Testis (tissue), 2 donors: ENCODE results near the gene PIP4K2A.

Experiments used
- CTCF ChIP-seq, 3 experiments: fragments of 450-650 bp in 2 of 3; fragments of 200-600 bp in 1 of 3; sonication (generic) in 1 of 3; IDR thresholded peaks; one replicate each; pipeline ENCODE4 v1.5.1; 2016 to 2019; ENCODE audit warnings: antibody characterized with exemption in 3 of 3, mild to moderate bottlenecking in 2 of 3, moderate library complexity in 1 of 3
- POLR2A ChIP-seq: fragments of 450-650 bp; IDR thresholded peaks from one replicate; pipeline ENCODE4 v1.6.1; 2017; ENCODE audit warnings: antibody characterized with exemption, mild to moderate bottlenecking, moderate library complexity

GRCh38 chr10:22719406-22720042, 5.1 kb upstream of the PIP4K2A start:
- TF ChIP-seq CTCF (IDR thresholded peaks at IDR 0.05) = no peak
- no peak for TF ChIP-seq POLR2A
